GM18498 (cell line): ENCODE measurements around the gene SPDYE2.
A peak's percentile ranks its signal among the peaks of the same experiment; 100 is the strongest.
"Not testable (repeated sequence)": the region's sequence is repeated elsewhere in the genome, so short reads cannot be mapped to it uniquely, and the experiment has no call there.

Experiments
- ATAC-seq: cut with Tn5 transposase; IDR thresholded peaks from one replicate; pipeline ENCODE4 v1.9.1; 2021; ENCODE audit warnings: mild to moderate bottlenecking, moderate library complexity; ENCODE audit not compliant: unreplicated experiment

Gene SPDYE2

DNA sequence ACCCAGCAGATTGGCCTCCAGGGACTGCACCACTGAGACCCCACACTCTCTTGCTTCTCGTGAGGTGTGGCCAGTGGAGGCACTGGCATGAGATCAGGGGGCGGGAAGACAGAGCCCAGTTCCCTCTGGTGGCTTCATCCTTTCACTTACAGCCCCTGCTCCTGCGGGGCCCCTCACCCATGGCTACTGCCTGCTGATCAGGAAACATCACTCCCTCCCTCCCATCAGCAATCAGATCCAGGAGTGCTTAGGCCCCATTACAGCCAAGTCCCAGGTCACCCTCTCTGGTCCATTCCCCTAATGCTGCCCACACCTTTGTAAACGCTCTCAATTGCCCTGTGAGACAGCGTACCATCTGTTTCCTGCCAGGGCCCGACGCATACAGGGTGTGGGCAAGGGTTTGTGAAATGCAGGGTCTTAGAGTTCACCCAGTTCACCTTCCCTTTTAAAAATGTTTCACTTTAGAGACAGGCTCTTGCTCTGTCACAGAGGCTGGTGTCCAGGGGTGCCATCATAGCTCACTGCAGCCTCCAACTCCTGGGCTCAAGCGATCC is 15.9 kb upstream of the SPDYE2 start:
- not testable (repeated sequence) for ATAC-seq

DNA sequence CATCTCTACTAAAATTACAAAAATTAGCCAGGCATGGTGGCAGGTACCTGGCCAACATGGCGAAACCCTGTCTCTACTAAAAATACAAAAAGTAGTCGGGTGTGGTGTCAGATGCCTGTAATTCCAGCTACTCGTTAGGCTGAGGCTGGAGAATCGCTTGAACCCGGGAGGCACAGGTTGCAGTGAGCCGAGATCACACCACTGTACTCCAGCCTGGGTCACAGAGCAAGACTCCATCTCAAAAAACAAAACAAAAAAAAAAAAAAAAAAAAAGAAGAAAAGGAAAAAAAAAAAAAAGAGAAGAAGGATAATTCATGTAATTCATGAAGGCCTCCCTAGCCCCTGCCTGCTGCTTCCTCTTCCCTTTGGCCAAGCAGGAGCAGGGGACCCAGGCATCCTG is 10.4 kb upstream of the SPDYE2 start:
- ATAC-seq = not testable (repeated sequence)

DNA sequence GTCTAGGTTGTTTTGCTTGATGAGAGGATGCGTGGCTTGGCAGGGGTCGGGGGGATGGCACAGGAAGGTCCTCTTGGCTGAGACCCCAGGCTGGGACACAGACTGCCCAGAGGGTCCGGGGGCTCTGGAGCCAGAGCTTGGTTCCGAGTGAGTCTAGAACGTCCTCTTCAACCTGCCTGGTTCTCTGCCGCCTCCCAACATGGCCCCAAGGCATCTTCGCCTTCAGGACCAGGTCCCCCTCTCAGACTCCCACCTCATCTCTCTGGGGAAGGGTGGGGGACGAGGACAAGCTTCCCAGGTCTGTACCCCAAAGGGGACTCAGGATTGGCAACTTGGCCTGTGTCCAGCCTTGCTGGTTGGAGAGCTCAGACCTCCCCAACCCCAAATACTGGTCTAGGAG is 8.9 kb upstream of the SPDYE2 start:
- ATAC-seq = not testable (repeated sequence)

DNA sequence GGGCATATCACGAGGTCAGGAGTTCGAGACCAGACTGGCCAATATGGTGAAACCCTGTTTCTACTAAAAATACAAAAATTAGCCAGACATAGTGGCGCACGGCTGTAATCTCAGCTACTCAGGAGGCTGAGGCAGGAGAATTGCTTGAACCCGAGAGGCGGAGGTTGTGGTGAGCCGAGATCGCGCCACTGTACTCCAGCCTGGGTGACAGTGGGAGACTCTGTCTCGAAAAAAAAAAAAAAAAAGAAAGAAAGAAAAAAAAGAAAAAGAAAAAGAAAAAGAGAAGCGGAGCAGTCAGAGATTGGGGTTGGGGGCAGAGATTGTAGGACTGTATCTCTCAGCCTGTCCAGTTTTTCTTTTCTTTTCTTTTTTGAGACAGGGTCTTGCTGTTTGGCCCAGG is 8.3 kb upstream of the SPDYE2 start:
- not testable (repeated sequence) for ATAC-seq

DNA sequence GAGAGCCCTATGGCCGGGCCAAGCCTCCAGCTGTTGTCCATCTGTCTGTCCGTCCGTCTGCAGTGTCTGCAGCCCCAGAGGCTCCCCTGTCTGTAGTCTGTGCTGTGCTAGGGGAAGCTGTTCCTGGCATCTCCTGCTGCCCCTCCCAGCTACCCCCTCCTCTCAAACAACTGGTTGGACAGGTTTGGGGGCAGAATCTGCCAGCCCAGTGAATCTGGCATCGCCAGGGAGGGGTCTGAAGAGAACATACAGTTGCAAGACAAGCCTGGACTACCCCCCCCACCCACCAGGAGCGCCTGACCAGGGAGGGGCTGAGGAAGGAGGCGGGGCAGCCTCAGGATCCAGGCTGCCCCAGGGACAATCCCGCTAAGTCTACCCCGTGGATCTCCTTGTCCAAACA is 7.4 kb upstream of the SPDYE2 start, which contains the start of gene UPK3BL2:
Gene UPK3BL2, minus strand, starts transcription at position 101 of the 400 bp plus-strand sequence. Its CDS starts 60 bp downstream, at position 41.
- not testable (repeated sequence) for ATAC-seq

DNA sequence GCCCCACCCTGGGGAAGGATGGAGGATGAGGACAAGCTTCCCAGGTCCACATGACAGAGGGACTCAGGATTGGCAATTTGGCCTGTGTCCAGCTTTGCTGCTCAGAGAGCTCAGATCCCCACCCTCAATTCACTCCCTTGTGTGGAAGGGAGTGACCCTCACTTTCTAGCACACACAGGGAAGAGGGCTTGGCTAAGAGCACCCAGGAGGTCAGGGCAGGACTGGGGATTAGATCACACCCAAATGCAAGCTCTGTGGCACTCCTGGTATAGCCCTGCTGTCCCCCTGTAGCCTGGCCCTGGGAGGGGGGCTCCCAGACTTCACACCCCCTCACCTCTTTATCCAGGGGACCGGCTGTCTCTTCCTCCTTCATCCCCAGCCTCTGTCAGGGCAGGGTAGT is 6.7 kb upstream of the SPDYE2 start:
- not testable (repeated sequence) for ATAC-seq

DNA sequence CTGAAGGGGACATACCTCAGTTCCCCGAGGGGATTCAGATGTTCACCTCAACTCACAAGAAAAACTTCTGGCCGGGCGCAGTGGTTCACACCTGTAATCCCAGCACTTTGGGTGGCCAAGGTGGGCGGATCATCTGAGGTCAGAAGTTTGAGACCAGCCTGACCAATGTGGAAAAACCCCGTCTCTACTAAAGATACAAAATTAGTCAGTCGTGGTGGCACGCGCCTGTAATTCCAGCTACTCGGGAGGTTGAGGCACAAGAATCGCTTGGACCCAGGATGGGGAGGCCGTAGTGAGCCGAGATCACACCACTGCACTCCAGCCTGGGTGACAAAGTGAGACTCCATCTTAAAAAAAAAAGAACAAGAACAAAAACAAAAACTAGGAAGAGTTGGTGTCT is 5.7 kb upstream of the SPDYE2 start:
- ATAC-seq = not testable (repeated sequence)

DNA sequence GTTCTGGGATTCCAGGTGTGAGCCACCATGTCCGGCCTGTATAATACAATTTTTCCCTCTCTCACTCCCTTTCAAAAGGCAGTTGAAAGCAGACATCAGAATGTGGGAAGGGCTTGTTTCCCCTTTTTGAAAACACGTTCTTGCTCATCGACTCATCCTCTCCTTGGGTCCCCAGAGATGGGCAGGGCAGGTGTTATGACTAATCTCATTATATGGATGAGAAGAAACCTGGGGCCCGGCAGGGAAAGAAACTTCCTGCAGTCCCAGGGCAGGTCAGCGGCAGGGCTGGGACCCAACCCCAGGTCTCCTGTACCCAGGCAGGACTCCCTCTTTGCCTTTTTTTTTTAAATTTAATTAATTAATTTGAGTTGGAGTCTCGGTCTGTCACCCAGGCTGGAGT is 4.7 kb upstream of the SPDYE2 start:
- peak; percentile 64 for ATAC-seq

DNA sequence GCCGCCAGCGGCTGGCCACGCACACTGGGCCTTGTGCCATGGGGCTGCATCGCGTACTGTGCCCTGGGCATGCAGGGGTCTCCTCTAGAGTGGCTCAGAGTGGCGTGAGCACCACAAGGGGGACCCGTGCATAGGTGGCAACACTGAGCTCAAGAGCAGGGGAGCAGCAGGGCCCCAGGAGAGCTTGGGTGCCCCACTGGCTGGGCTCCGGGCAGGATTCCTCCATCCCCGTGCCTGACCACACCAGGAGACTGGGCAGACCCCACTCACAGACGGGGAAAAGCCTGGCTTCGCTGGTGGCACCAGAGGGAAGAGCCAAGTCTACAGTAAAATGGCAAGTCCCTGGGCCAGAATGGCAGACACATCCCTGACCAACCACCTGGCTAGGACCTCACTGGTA is 17.6 kb downstream of the SPDYE2 start:
- not testable (repeated sequence) for ATAC-seq

DNA sequence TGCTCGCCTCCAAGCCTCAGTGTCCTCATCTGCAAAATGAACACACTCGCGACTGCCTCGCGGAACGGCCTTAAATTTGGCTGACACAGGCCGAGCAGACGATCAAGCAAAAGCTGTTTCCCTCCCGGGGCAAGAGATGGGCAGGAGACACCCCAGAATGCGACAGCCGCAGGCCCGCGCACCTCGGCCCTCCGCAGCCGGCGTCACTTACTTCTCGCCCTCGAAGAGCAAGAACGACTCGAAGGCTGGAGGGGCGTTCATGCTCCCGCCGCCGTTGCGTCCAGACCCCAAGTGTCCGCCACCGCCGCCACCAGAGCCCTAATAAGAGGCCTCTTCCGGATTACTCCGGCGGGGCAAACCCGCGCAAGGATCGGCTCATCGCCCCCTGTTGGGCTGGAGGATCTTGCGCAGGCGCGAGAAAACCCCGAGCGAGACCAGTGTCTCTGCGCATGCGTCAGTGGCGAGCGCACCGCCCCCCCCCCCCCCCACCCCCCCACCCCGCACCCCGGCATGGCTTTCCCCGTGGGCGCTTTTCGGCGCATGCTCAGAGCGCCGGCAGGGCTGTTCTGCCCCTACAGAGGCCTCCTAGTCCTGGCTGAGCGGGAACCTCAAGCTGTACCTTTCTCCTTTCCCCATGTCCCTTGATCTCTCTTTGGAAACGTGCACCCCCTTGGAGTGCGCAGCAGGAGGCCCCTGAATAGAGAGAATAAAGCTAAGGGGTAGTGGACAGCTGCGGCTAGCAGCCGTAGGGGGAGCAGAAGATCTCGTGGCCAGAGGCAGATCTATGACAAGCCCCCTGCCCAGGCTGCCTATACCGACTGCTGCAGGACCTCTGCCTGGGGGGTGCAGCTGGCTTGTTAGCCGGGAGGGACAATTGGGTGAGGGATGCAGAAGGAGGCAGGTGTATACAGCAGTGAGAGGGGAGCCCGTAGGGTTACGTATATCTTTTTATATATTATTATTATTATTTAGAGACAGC is 21.5 kb downstream of the SPDYE2 start, which contains the start of gene POLR2J3:
Gene POLR2J3, minus strand, starts transcription at position 323 of the 979 bp plus-strand sequence. Its CDS starts 62 bp downstream, at position 261.
- peak; percentile 96 for ATAC-seq

DNA sequence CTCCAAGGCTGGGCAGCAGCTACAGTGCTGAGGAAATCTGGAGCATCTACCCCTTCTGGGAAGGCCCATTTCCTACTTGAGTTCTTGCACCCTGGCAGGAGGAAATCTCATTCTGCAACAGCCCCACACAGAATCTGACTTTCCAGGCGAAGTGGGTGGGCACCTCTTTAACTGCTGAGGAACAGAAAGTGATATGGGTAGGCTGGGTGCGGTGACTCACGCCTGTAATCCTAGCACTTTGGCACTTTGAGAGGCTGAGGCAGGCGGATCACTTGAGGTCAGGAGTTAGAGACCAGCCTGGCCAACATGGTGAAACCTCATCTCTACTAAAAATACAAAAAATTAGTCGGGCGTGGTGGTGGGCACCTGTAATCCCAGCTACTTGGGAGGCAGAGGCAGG is 23.6 kb downstream of the SPDYE2 start:
- not testable (repeated sequence) for ATAC-seq

DNA sequence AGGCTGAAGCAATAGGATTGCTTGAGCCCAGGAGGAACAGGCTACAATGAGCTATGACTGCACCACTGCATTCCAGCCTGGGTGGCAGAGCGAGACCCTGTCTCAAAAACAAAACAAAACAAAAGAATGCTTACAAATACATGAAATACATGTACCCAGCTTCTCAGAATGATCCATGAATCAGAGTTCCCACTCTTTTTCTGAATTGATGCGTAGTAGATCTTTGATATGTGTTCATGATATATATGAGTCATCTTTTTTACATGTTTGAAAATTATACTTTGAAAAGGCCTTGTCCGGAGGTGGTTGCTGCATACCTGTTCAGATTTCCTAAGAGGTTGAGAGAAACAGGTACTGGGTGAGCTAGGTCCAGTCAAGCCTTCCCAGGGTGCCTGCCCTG is 25.3 kb downstream of the SPDYE2 start:
- ATAC-seq = not testable (repeated sequence)

DNA sequence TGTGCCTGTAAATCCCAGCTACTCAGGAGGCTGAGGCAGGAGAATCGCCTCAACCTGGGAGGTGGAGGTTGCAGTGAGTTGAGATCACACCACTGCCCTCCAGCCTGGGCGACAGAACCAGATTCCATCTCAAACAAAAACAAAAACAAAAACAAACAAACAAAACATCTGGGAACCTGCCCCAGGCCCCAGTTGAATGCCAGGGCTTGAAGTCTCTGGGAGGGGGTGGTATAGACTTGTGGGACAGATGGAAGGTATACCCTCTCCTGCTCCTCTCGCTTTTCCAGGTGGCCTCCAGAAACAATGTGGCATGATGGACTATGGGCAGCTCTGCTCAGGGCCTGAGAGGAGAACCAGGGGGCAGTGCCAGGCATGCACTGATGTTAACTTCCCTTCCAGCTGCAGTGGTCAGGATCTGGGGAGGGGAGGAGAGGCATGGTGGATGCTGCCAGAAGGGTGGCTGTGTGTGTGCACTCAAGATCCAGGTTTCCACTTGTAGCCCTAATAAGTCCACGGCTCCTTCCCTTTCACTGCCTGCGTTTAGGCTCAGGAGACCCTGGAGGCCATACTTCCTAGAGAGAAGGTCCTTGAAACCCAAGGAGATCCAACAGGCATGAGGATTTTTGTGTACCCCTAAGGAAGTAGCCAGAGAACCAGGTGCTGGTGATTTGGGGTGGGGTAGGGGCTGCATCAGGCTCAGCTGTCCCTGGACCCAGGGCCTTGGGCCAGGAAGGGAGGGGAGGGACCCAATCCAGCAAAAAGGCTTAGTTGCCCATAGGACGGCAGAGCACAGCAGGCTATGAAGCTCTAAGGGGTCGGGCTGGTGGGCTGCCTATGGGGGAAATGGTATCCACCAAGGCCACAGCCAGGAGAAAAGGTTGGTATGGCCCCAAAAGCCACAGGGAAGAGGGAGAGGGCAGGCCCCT is 26.6 kb downstream of the SPDYE2 start:
- ATAC-seq = not testable (repeated sequence)

DNA sequence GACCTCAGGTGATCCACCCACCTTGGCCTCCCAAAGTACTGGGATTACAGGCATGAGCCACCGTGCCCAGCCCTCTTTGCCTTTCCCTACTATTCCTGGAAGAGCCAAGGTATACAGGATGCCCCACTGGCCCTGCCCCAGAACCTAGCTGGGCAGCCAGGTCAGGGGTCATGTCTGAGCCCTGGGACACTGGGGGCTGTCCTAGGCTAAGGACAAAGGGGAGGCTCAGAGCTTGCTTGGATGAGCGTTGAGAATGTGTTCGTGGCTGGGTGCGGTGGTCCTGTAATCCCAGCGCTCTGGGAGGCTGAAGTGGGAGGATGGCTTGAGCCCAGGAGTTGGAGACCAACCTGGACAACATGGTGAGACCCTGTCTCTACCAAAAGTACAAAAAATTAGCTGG is 27.5 kb downstream of the SPDYE2 start:
- not testable (repeated sequence) for ATAC-seq

DNA sequence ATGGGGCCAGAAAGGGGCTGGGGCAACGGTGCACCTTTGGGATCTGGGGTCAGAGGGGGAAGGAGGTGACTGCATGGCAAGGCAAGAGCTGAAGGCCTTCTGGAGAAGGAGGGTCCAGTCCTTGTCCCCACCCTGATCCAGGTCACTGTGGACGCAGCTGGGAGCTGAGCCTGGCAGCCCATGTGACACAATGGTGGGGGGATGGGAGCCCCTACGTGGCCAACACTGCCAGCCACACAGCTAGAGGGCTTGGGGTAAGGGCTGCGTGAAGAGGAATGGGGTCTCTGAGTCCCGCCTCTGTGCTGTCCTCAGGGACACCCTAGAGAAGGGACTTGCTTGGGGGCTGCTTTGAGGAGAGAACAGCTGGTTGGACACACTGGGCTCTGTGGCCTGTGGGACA is 30.7 kb downstream of the SPDYE2 start:
- ATAC-seq = not testable (repeated sequence)

DNA sequence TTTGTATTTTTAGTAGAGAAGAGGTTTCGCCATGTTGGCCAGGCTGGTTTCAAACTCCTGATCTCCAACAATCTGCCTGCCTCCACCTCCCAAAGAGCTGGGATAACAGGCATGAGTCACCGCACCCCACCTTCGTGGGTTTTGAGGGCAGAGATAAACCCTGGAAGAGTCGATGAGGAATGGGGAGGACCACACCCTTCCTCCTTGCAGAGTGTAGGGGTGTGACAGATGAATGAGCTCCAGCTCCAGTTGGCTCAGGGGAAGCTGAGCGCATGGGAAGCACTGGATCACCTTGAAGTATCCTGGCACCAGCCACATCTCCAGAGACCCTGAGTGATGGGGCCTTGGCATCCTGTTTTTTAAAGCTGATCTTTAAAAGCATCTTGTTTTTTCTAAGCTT is 32.5 kb downstream of the SPDYE2 start:
- ATAC-seq = not testable (repeated sequence)

DNA sequence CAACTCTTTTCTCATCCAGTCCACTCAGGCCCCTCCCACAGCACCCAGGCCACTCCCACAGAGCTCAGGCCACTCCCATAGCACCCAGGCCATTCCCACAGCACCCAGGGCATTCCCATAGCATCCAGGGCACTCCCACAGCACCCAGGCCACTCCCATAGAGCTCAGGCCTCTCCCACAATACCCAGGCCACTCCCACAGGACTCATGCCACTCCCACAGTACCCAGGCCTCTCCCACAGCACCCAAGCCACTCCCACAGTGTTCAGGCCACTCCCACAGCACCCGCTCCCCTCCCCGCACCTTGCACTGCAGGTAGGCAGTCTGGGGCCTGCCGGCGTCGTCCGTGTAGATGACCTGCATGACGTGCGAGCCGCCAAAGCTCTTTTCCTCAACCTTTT is 38.8 kb downstream of the SPDYE2 start:
- peak; percentile 36 for ATAC-seq

DNA sequence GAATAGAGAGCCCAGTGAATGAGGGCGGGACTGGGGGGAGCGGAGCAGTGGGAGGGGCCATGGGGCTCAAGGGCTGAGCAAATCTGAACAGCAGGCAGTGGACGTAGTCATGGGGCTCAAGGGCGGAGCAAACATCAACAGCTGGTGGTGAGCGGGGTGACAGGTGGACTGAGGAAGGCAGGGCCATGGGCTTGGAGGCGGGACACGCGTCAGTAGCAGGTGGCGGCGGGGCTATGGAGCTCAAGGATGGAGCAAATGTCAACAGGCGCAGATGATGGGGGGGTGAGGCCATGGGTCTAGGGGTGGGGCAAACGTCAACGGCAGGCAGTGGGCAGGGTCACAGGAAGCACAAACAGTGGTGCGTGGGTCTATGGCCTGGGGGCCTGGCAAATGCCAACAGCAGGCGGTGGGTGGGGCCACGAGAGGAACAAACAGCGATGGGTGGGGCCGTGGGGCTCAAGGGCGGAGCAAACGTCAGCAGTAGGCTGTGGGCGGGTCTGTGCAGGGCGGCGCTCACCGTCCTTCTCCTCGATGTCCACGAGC is 41.5 kb downstream of the SPDYE2 start:
- peak; percentile 55 for ATAC-seq

DNA sequence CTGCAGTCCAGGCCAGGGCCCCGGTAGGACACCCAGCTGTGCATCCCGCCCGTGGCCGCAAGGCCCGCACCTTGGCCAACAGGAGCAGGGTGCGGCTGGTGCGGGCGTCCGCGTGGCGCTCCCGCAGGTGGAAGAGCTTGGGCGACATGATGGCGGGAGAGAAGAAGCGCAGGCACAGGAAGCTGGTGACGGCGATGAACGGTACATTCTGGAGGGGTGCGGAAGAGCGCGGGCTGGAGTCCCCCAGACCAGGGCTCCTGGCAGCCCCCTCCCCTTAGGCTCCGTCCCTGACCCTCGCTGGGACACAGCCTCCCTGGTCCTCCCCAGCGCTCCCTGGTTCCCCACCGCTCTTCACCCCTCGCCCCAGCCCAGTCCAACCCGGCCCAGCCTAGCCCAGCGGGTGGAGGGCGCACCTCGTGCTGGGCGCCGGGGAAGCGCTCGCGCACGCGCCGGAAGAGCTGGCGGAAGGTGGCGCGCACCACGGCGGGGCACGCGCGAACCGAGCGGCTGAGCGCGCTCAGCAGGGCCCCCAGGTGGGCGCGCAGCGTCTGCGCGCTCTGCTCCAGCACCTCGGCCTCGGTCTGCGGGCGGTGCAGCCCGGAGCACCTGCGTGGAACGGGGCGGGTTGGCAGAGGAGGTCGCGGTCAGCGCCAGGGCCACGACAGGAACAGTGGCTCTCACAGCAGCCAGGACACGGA is 42.8 kb downstream of the SPDYE2 start:
- peak; percentile 76 for ATAC-seq

DNA sequence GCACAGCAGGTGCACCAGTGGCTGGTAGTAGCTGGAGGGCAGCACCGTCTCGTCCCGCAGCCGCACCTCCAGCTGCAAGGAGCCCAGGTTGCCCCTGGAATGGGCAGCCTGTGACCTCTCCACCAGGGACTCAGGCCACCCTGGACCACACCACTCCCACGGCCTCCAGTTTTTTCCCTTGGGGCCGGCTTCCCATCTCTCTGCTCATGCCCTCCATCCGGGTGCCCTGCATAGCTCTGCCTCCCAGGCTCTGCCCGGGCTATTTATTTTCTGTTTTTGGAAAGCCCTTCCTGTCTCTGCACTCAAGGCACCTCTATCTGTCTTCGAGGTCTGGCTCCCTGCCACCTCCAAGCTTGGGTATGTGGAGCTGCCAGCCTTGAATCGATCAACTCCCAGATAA is 45.0 kb downstream of the SPDYE2 start:
- ATAC-seq = not testable (repeated sequence)
